CD4-positive, alpha-beta T cell treated with Interleukin-15 for 4 hours (primary cell): Measurements from ENCODE around the gene CLTRN.
"Not testable (repeated sequence)": the region's sequence is repeated elsewhere in the genome, so short reads cannot be mapped to it uniquely, and the experiment has no call there.

Experiments
- DNase-seq: peaks from one replicate; pipeline ENCODE4 v3.0.0-alpha.2; 2020; ENCODE audit warnings: low spot score

CLTRN gene

GRCh38 chrX:15664487-15665444, at the start of gene CLTRN:
Gene CLTRN, minus strand, starts transcription at chrX:15664805. Its CDS starts 30 bp downstream, at chrX:15664775.
- DNase-seq, result no peak

GRCh38 chrX:15704273-15704672, 39.7 kb upstream of the CLTRN start:
- not testable (repeated sequence) for DNase-seq

DNA sequence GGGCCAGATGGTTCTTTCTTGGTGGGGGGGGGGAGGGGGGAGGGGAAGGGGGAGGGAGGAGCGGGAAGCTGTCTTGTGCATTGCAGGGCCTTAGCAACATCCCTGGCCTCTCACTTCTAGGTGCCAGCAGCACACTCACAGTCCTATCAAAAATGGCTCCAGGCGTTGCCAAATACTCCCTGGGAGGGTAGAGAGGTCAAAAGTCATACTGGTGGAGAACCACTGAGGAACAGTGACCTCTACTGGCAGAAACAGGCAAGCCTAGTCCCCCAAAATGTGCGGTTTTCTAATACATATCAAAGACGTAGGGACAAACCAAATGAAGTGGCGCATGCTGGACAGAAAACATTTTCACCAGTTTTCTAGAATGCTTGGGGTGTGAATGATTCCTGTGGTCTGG, 39.2 kb upstream of the CLTRN start:
- not testable (repeated sequence) for DNase-seq

DNA sequence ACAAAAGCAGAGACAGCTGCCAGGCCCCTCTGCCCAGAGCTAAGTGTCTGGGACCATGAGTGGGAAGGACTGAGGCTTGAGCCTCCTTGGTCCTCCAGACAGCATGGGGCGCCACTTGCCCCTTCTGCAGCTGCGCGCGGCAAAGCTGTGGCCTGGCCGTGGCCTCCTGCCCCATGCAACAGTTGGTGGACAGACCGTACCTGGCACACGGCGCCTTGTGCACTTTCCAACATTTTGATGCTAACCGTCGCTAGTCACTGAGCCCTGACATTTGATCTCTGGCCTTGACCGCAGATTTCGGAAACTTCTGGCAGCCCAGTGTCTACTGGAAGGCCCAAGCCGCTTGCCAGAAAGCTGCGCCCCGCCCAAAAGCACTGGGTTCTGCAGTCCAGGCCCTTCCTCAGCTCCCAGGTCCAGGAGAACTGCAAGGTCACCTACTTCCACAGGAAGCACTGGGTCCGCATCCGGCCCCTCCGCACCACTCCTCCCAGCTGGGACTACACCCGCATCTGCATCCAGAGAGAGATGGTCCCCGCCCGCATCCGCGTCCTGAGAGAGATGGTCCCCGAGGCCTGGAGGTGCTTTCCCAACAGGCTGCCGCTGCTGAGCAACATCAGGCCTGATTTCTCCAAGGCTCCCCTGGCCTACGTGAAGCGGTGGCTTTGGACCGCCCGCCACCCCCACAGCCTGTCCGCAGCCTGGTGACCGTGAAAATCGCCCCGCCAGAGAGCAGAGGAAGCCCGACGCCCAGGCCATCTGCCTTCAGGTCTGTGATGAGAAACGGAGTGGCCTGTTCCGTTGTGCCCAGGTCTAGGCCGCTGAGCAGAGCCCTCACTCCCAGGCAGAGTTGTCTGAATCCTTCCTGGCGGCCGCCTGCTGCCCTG, 38.1 kb upstream of the CLTRN start:
- no peak for DNase-seq

GRCh38 chrX:15696516-15696915, 31.9 kb upstream of the CLTRN start:
- no peak for DNase-seq

GRCh38 chrX:15694941-15695451, 30.4 kb upstream of the CLTRN start:
- no peak for DNase-seq

GRCh38 chrX:15686818-15687685, 22.4 kb upstream of the CLTRN start:
- peak; percentile 75 for DNase-seq

DNA sequence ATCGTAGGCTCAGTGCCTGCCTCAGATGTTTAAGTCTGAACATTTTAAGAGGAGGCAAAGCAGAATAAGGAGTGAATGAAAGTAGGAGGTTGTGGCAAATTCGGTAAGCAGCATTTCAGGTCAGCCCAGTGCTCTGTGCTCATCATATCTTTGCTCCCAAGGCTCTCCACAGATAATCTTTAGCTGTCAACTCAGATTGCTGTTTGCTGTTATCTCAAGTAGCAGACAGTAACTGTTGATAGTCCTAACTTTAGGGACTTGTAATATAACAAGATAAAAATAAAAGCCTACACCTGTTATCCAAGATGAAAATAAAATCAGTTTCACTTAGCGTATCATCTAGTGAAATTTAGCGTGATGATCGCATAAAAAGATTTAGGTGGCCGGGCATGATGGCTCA, 18.6 kb upstream of the CLTRN start:
- DNase-seq, result no peak

GRCh38 chrX:15681433-15681832, 16.8 kb upstream of the CLTRN start:
- DNase-seq, result no peak

DNA sequence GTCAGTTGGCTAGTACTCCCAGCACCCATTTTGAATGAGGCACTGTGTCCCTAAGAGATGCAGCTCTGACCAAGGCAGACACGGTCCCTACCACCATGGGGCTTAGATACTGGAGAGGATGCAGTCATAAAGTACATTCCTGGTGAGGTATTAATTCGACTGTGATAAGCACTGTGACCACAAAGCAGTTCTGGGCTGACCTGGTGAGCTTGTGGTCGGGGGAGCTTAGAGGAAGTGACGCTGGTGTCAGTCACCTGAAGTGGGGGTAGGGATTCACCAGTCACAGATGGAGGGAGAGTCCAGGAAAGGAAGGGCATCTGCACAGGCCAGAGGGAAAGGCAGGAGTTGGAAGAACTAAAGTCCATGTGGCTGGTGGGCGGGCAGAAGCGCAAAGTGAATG, 15.8 kb upstream of the CLTRN start:
- no peak for DNase-seq

- DNase-seq, result no peak
Measured at GRCh38 chrX:15679246-15679645, 14.6 kb upstream of the CLTRN start.

- no peak for DNase-seq
Measured at GRCh38 chrX:15678339-15678738, 13.7 kb upstream of the CLTRN start.

DNA sequence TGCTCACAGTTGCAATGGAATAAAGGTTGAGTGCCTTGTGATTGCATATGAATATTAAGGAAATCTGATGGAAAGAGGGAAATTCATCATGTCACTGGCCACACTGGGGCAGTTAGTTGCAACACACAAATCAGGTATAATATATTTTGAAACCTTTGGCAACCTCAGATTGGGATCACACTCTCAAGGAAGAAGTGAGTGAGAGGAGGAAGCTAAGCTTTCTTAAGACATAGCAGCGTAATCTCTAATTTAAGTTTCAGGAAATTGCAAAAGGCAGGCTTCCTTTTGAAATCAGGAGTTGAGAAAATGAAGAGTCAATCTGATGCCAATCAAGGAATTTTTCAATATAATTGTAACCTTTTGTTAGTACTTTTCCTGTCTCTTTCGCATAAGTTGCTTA, 12.3 kb upstream of the CLTRN start:
- no peak for DNase-seq

GRCh38 chrX:15675490-15675921, 10.9 kb upstream of the CLTRN start:
- peak; percentile 73 for DNase-seq

- peak; percentile 86 for DNase-seq
Measured at GRCh38 chrX:15674841-15675489, 10.4 kb upstream of the CLTRN start.

DNA sequence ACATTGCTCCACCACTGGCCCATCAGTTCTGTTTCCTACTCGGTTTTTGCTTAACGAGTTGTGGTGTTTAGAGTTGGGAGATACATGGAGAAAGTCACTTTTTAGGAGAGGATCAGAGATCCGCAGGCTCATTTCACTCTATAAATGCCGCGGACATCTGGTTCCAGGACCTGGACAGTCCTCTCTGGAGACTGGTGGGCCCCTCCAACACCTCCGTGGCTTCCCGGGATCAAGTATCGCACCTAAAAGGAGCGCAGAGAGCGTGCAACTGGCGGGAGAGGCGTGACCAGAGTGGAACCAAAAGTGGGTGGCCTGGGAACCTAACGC, 9.9 kb upstream of the CLTRN start:
- no peak for DNase-seq

- DNase-seq, result no peak
Measured at GRCh38 chrX:15673970-15674369, 9.4 kb upstream of the CLTRN start.

GRCh38 chrX:15672881-15673280, 8.3 kb upstream of the CLTRN start:
- no peak for DNase-seq

- DNase-seq, result no peak
Measured at GRCh38 chrX:15663439-15663838, 1.2 kb downstream of the CLTRN start.

DNA sequence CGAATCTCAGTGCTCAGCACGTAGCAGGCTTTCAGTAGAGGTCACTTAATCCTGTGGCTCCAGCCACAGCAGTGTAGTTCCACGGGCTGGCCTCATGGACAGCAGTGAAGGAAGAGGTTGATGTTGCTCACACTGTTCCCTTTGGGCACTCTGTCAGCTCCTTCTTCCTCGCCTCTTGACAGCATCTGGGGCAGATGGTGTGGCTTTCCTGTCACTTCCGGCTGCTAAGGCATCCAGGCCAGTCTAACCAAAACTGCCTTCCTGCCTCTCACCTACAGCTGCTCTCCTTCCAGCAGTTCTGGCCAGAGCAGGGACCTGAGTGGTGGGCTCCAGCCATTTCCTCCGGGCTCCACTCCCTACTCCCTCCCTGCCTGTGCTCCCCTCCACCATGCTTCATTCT, 9.8 kb downstream of the CLTRN start:
- not testable (repeated sequence) for DNase-seq

DNA sequence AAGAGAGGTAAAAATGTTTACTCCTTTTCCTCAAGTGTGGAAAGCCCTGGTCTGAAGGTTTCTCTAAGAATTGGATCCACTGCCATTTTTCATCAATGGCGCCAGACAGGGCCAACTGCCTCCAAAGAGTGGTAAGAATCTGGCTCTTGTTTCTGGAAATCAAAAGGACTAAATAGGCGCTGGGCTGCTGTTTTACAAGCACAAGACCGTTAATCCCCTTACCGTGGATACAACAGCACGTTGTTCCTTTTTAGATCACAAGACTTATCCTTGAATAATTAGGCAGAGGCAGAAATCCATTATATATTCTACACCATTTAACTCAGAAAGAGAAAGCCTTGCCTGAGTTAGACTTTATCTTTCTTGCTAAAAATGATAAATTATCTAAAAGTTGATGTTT, 10.6 kb downstream of the CLTRN start:
- no peak for DNase-seq
